HEK293 (cell line): ENCODE data around the gene KAT2B.

Experiments used
- CTCF ChIA-PET: fragments of 350-600 bp; formaldehyde crosslinking; extraction: SDS; loops from one replicate; lab custom pipeline; 2021; ENCODE audit warnings: antibody characterized with exemption; lab: Yijun Ruan, JAX
- POLR2A ChIA-PET: fragments of 300-600 bp; formaldehyde crosslinking; extraction: SDS; loops from one replicate; lab custom pipeline; 2020; ENCODE audit warnings: antibody characterized with exemption, inconsistent platforms; lab: Yijun Ruan, JAX
- H3K27ac ChIP-seq: fragments of 200-500 bp; sonication (Bioruptor generic); 2 replicates; pipeline ENCODE4 v1.5.1; 2014; ENCODE audit warnings: low read depth, low read length, control low read depth, inconsistent platforms; ENCODE audit errors: extremely low read depth
- H3K36me3 ChIP-seq, 2 experiments: fragments of 200-500 bp in 1 of 2; sonication (Bioruptor generic) in 1 of 2; 1 replicate in 1 of 2; 2 replicates in 1 of 2; pipeline ENCODE4 v1.5.1; 2014 to 2017; ENCODE audit warnings: inconsistent platforms in 2 of 2, low read length in 2 of 2; ENCODE audit not compliant: control insufficient read depth in 2 of 2, insufficient read depth in 1 of 2
- H3K4me1 ChIP-seq: fragments of 200-500 bp; sonication (Bioruptor generic); 2 replicates; pipeline ENCODE4 v1.5.1; 2014; ENCODE audit warnings: mild to moderate bottlenecking, low read length, inconsistent platforms; ENCODE audit not compliant: control insufficient read depth, insufficient read depth
- H3K4me3 ChIP-seq: 2 replicates; pipeline ENCODE4 v1.5.1; 2011; ENCODE audit warnings: low read depth, mild to moderate bottlenecking, control low read depth, low read length, moderate library complexity
- H3K9me3 ChIP-seq: fragments of 200-500 bp; sonication (Bioruptor generic); 2 replicates; pipeline ENCODE4 v1.5.1; 2014; ENCODE audit warnings: low read depth, low read length, inconsistent platforms; ENCODE audit not compliant: control insufficient read depth, insufficient read depth
- GFI1B ChIP-seq: fragments of 450-650 bp; formaldehyde crosslinking; IDR thresholded peaks from 2 replicates; pipeline ENCODE4 v1.5.1; 2016; ENCODE audit warnings: missing biosample characterization, missing genetic modification characterization
- HOXD13 ChIP-seq: sonication (generic); formaldehyde crosslinking; IDR thresholded peaks from 2 replicates; pipeline ENCODE4 v1.8.0; 2022; ENCODE audit warnings: missing genetic modification reagents, borderline replicate concordance
- KLF16 ChIP-seq: fragments of 450-650 bp; formaldehyde crosslinking; IDR thresholded peaks from 2 replicates; pipeline ENCODE4 v1.5.1; 2017; ENCODE audit warnings: missing biosample characterization, missing genetic modification characterization
- MYNN ChIP-seq: fragments of 450-650 bp; formaldehyde crosslinking; IDR thresholded peaks from 2 replicates; pipeline ENCODE4 v1.5.1; 2016; ENCODE audit warnings: missing biosample characterization, missing genetic modification characterization, borderline replicate concordance
- SALL2 ChIP-seq: fragments of 450-650 bp; formaldehyde crosslinking; IDR thresholded peaks from 2 replicates; pipeline ENCODE4 v1.5.0; 2017; ENCODE audit warnings: missing biosample characterization, mild to moderate bottlenecking, missing genetic modification characterization, borderline replicate concordance
- ZNF132 ChIP-seq: fragments of 450-650 bp; formaldehyde crosslinking; IDR thresholded peaks from 2 replicates; pipeline ENCODE4 v1.5.1; 2017; ENCODE audit warnings: missing biosample characterization, missing genetic modification characterization, borderline replicate concordance
- ZNF133 ChIP-seq: fragments of 450-650 bp; formaldehyde crosslinking; IDR thresholded peaks from 2 replicates; pipeline ENCODE4 v1.5.1; 2016; ENCODE audit warnings: missing biosample characterization, missing genetic modification characterization
- ZNF146 ChIP-seq: fragments of 450-650 bp; formaldehyde crosslinking; IDR thresholded peaks from 2 replicates; pipeline ENCODE4 v1.5.1; 2016; ENCODE audit warnings: missing biosample characterization, missing genetic modification characterization
- ZNF169 ChIP-seq: fragments of 450-650 bp; formaldehyde crosslinking; IDR thresholded peaks from 2 replicates; pipeline ENCODE4 v1.5.1; 2016; ENCODE audit warnings: missing biosample characterization, missing genetic modification characterization
- ZNF248 ChIP-seq: fragments of 450-650 bp; formaldehyde crosslinking; IDR thresholded peaks from 2 replicates; pipeline ENCODE4 v1.5.1; 2017; ENCODE audit warnings: missing biosample characterization, missing genetic modification characterization
- ZNF416 ChIP-seq: fragments of 450-650 bp; formaldehyde crosslinking; IDR thresholded peaks from 2 replicates; pipeline ENCODE4 v1.5.1; 2016; ENCODE audit warnings: missing biosample characterization, missing genetic modification characterization
- ZNF510 ChIP-seq: fragments of 450-650 bp; formaldehyde crosslinking; IDR thresholded peaks from 2 replicates; pipeline ENCODE4 v1.5.1; 2018; ENCODE audit warnings: mild to moderate bottlenecking, missing genetic modification characterization, missing biosample characterization; ENCODE audit not compliant: insufficient replicate concordance
- ZNF514 ChIP-seq: fragments of 450-650 bp; formaldehyde crosslinking; IDR thresholded peaks from 2 replicates; pipeline ENCODE4 v1.5.1; 2016; ENCODE audit warnings: missing biosample characterization, missing genetic modification characterization
- ZNF544 ChIP-seq: fragments of 450-650 bp; formaldehyde crosslinking; IDR thresholded peaks from 2 replicates; pipeline ENCODE4 v1.5.0; 2017; ENCODE audit warnings: missing biosample characterization, missing genetic modification characterization
- ZNF560 ChIP-seq: fragments of 450-650 bp; formaldehyde crosslinking; IDR thresholded peaks from 2 replicates; pipeline ENCODE4 v1.5.1; 2017; ENCODE audit warnings: missing biosample characterization, missing genetic modification characterization, borderline replicate concordance
- ZNF629 ChIP-seq: fragments of 450-650 bp; formaldehyde crosslinking; IDR thresholded peaks from 2 replicates; pipeline ENCODE4 v1.5.1; 2017; ENCODE audit warnings: missing biosample characterization, missing genetic modification characterization
- ZNF707 ChIP-seq: fragments of 450-650 bp; formaldehyde crosslinking; IDR thresholded peaks from 2 replicates; pipeline ENCODE4 v1.5.1; 2016; ENCODE audit warnings: missing biosample characterization, missing genetic modification characterization
- ZNF76 ChIP-seq: fragments of 450-650 bp; formaldehyde crosslinking; IDR thresholded peaks from 2 replicates; pipeline ENCODE4; 2016; ENCODE audit warnings: low read depth, missing biosample characterization, missing genetic modification characterization, borderline replicate concordance
- ZSCAN30 ChIP-seq: fragments of 450-650 bp; IDR thresholded peaks from 2 replicates; pipeline ENCODE4 v1.5.1; 2018; ENCODE audit warnings: missing biosample characterization, mild to moderate bottlenecking, missing genetic modification characterization, moderate library complexity
- TF ChIP-seq, protein P1 (sequence below): fragments of 450-650 bp; formaldehyde crosslinking; IDR thresholded peaks from 2 replicates; pipeline ENCODE4 v1.5.1; 2016; ENCODE audit warnings: missing biosample characterization, missing genetic modification characterization, borderline replicate concordance
- TF ChIP-seq, protein P2 (sequence below): fragments of 450-650 bp; formaldehyde crosslinking; IDR thresholded peaks from 2 replicates; pipeline ENCODE4 v1.5.1; 2017; ENCODE audit warnings: missing biosample characterization, missing genetic modification characterization
- TF ChIP-seq, protein P3 (sequence below): fragments of 450-650 bp; formaldehyde crosslinking; IDR thresholded peaks from 2 replicates; pipeline ENCODE4 v1.5.1; 2016; ENCODE audit warnings: missing biosample characterization, missing genetic modification characterization
- TF ChIP-seq, protein P4 (sequence below): fragments of 450-650 bp; formaldehyde crosslinking; conservative IDR thresholded peaks from 2 replicates; pipeline ENCODE4 v1.5.1; 2016; ENCODE audit warnings: low read depth, missing biosample characterization, missing genetic modification characterization

The KAT2B gene

DNA sequence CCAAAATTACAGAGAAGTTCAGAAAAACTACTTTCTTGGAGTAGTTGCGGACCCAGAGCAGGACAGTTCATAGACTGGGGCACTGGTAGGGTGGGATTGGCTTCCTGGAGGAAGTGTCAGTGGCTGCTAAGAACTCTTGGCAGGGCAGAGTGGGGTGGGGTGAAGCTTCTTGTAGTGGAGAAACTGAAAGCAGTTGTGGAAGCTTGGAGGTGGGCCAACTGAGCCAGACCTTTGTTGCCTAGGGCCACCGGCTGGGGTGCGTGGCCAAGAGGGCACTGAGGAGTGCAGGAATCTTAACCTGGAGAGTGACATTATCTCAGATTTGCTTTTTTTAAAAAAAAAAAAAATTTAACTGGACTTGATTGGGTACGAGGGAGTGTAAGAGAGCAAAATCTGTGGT lies 3.1 kb downstream of the KAT2B start:
- CTCF ChIA-PET = no interaction called here
- Histone ChIP-seq H3K36me3 (no peaks in the 10 kb centered on the region), H3K9me3 (no peaks in the 10 kb centered on the region), H3K4me1 (peaks cover 24% of the 10 kb centered on the region), H3K4me3 (no peak overlapping the region), H3K27ac (no peak overlapping the region)
- TF ChIP-seq KLF16 (tag by site-specific recombination) = no peak
- no peak for TF ChIP-seq ZNF416 (tag by site-specific recombination)
- no peak for TF ChIP-seq ZNF248 (tag by site-specific recombination)
- TF ChIP-seq ZNF514 (tag by site-specific recombination) = no peak
- TF ChIP-seq ZNF629 (tag by site-specific recombination) = no peak
- TF ChIP-seq ZNF133 = no peak
- TF ChIP-seq ZNF76 (tag by site-specific recombination) = no peak
- TF ChIP-seq ZNF169 (tag by site-specific recombination) = no peak
- TF ChIP-seq ZSCAN30 (tag by site-specific recombination) = no peak
- TF ChIP-seq ZNF707 = no peak
- TF ChIP-seq ZNF544 = no peak
- POLR2A ChIA-PET = no interaction called here

DNA sequence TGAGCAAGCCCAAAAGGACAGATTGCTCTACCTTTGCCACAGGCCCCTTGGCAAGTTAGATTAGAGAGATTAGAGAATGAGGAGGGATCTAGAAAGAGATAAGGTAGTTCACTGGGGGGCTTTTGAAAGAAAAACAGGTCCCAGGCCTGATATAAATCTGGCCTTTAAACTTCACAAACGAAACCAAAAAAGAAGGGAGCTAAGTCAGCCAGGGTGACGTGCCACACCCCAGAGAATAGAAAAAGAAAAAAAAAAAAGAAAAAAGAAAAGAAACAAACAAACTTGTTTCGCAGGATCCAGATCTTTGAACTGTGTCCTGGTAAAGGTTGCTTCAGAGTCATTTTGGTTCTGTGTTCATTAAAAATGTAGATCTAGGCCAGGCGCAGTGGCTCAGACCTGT lies 3.6 kb downstream of the KAT2B start:
- Histone ChIP-seq H3K4me3 (no peak overlapping the region), H3K9me3 (no peaks in the 10 kb centered on the region), H3K36me3 (no peaks in the 10 kb centered on the region), H3K4me1 (peaks cover 22% of the 10 kb centered on the region), H3K27ac (no peak overlapping the region)
- ChIA-PET CTCF (no interaction called here), POLR2A (no interaction called here)
- TF ChIP-seq ZNF560 (tag by site-specific recombination) (no peak), ZNF133 (no peak), ZNF510 (no peak), SALL2 (no peak), HOXD13 (CRISPR knock-in tag) (no peak), MYNN (tag by site-specific recombination) (no peak), GFI1B (tag by site-specific recombination) (no peak), ZNF146 (tag by site-specific recombination) (no peak), ZNF132 (no peak)
- TF ChIP-seq, protein P1, sequence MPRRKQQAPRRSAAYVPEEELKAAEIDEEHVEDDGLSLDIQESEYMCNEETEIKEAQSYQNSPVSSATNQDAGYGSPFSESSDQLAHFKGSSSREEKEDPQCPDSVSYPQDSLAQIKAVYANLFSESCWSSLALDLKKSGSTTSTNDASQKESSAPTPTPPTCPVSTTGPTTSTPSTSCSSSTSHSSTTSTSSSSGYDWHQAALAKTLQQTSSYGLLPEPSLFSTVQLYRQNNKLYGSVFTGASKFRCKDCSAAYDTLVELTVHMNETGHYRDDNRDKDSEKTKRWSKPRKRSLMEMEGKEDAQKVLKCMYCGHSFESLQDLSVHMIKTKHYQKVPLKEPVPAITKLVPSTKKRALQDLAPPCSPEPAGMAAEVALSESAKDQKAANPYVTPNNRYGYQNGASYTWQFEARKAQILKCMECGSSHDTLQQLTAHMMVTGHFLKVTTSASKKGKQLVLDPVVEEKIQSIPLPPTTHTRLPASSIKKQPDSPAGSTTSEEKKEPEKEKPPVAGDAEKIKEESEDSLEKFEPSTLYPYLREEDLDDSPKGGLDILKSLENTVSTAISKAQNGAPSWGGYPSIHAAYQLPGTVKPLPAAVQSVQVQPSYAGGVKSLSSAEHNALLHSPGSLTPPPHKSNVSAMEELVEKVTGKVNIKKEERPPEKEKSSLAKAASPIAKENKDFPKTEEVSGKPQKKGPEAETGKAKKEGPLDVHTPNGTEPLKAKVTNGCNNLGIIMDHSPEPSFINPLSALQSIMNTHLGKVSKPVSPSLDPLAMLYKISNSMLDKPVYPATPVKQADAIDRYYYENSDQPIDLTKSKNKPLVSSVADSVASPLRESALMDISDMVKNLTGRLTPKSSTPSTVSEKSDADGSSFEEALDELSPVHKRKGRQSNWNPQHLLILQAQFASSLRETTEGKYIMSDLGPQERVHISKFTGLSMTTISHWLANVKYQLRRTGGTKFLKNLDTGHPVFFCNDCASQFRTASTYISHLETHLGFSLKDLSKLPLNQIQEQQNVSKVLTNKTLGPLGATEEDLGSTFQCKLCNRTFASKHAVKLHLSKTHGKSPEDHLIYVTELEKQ (tag by site-specific recombination) = no peak
- TF ChIP-seq, protein P2, sequence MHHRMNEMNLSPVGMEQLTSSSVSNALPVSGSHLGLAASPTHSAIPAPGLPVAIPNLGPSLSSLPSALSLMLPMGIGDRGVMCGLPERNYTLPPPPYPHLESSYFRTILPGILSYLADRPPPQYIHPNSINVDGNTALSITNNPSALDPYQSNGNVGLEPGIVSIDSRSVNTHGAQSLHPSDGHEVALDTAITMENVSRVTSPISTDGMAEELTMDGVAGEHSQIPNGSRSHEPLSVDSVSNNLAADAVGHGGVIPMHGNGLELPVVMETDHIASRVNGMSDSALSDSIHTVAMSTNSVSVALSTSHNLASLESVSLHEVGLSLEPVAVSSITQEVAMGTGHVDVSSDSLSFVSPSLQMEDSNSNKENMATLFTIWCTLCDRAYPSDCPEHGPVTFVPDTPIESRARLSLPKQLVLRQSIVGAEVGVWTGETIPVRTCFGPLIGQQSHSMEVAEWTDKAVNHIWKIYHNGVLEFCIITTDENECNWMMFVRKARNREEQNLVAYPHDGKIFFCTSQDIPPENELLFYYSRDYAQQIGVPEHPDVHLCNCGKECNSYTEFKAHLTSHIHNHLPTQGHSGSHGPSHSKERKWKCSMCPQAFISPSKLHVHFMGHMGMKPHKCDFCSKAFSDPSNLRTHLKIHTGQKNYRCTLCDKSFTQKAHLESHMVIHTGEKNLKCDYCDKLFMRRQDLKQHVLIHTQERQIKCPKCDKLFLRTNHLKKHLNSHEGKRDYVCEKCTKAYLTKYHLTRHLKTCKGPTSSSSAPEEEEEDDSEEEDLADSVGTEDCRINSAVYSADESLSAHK (tag by site-specific recombination) = no peak
- TF ChIP-seq, protein P3, sequence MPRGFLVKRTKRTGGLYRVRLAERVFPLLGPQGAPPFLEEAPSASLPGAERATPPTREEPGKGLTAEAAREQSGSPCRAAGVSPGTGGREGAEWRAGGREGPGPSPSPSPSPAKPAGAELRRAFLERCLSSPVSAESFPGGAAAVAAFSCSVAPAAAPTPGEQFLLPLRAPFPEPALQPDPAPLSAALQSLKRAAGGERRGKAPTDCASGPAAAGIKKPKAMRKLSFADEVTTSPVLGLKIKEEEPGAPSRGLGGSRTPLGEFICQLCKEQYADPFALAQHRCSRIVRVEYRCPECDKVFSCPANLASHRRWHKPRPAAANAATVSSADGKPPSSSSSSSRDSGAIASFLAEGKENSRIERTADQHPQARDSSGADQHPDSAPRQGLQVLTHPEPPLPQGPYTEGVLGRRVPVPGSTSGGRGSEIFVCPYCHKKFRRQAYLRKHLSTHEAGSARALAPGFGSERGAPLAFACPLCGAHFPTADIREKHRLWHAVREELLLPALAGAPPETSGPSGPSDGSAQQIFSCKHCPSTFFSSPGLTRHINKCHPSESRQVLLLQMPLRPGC (tag by site-specific recombination) = no peak
- TF ChIP-seq, protein P4, sequence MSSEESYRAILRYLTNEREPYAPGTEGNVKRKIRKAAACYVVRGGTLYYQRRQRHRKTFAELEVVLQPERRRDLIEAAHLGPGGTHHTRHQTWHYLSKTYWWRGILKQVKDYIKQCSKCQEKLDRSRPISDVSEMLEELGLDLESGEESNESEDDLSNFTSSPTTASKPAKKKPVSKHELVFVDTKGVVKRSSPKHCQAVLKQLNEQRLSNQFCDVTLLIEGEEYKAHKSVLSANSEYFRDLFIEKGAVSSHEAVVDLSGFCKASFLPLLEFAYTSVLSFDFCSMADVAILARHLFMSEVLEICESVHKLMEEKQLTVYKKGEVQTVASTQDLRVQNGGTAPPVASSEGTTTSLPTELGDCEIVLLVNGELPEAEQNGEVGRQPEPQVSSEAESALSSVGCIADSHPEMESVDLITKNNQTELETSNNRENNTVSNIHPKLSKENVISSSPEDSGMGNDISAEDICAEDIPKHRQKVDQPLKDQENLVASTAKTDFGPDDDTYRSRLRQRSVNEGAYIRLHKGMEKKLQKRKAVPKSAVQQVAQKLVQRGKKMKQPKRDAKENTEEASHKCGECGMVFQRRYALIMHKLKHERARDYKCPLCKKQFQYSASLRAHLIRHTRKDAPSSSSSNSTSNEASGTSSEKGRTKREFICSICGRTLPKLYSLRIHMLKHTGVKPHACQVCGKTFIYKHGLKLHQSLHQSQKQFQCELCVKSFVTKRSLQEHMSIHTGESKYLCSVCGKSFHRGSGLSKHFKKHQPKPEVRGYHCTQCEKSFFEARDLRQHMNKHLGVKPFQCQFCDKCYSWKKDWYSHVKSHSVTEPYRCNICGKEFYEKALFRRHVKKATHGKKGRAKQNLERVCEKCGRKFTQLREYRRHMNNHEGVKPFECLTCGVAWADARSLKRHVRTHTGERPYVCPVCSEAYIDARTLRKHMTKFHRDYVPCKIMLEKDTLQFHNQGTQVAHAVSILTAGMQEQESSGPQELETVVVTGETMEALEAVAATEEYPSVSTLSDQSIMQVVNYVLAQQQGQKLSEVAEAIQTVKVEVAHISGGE (tag by site-specific recombination) = no peak
